Breast epithelium (tissue), 4 donors: ENCODE measurements around the gene HDAC7. TPM values are rescaled to one million over a fixed set of nuclear protein-coding genes. Genes with fewer than 3 reads are reported as not detected.

Experiments used
- DNase-seq, 2 donors: peaks; one replicate each; pipeline ENCODE4 v3.0.0-alpha.2; 2019; ENCODE audit warnings: low spot score in 2 of 2
- H3K27ac ChIP-seq, 2 donors: fragments of 200-600 bp; sonication (generic) in 1 of 2; one replicate each; pipeline ENCODE4 v1.5.1; 2016 to 2019; ENCODE audit warnings: mild to moderate bottlenecking in 1 of 2
- H3K27me3 ChIP-seq, 2 donors: fragments of 200-600 bp; sonication (generic) in 1 of 2; one replicate each; pipeline versions ENCODE4 v1.5.1 to v1.6.0; 2017 to 2019; ENCODE audit warnings: control low read depth in 1 of 2, mild to moderate bottlenecking in 1 of 2
- H3K36me3 ChIP-seq: fragments of 200-600 bp; one replicate; pipeline ENCODE4 v1.5.1; 2019
- H3K4me1 ChIP-seq, 2 donors: fragments of 200-600 bp; sonication (generic); one replicate each; pipeline ENCODE4 v1.5.1; 2016 to 2019; ENCODE audit warnings: control low read depth in 1 of 2
- H3K4me3 ChIP-seq, 3 donors: fragments of 200-600 bp; sonication (generic); 1 replicate in 2 of 3; 2 replicates in 1 of 3; pipeline ENCODE4 v1.5.1; 2016 to 2019; ENCODE audit warnings: mild to moderate bottlenecking in 3 of 3, moderate library complexity in 2 of 3
- H3K9me3 ChIP-seq, 2 donors: fragments of 200-600 bp; sonication (generic) in 1 of 2; one replicate each; pipeline ENCODE4 v1.5.1; 2016 to 2019; ENCODE audit warnings: control low read depth in 1 of 2
- CTCF ChIP-seq, 3 donors: fragments of 450-650 bp; IDR thresholded peaks; one replicate each; pipeline ENCODE4 v1.5.1; 2016 to 2017; ENCODE audit warnings: antibody characterized with exemption in 3 of 3, mild to moderate bottlenecking in 3 of 3, moderate library complexity in 3 of 3
- POLR2A ChIP-seq: fragments of 450-650 bp; IDR thresholded peaks from one replicate; pipeline ENCODE4 v1.6.1; 2016; ENCODE audit warnings: antibody characterized with exemption, mild to moderate bottlenecking, moderate library complexity
- POLR2AphosphoS5 ChIP-seq, 3 donors: sonication (generic); formaldehyde crosslinking; IDR thresholded peaks; one replicate each; pipeline ENCODE4 v1.6.1; 2017; ENCODE audit warnings: antibody characterized with exemption in 3 of 3
- intact Hi-C: fragments of 100-400 bp; cut with DNase I; formaldehyde crosslinking; loops from one replicate; pipeline ENCODE4 v1.15.1; 2023; ENCODE audit warnings: low total_unique reads
- total RNA-seq, 3 donors: library from RNA; depleted of rRNA; stranded (reverse); fragments of >200 nt; gene quantifications; one replicate each; pipeline ENCODE4 v1.1.0, GENCODE V29; 2016

Gene HDAC7
- total RNA-seq, 3 donors from 2014 or later: 37.6 to 77.0 (median 44.9) TPM

GRCh38 chr12:47835006-47835830 lies 15.5 kb upstream of the HDAC7 start:
- Histone ChIP-seq H3K4me1 (peaks cover 0 to 9% of the 10 kb centered on the region in 2 donors), H3K4me3 (no peak overlapping the region), H3K27ac (peak overlapping the region; percentile 28 to 29), H3K9me3 (no peaks in the 10 kb centered on the region), H3K36me3 (no peaks in the 10 kb centered on the region), H3K27me3 (no peaks in the 10 kb centered on the region)
- DNase-seq: no peak
- TF ChIP-seq POLR2AphosphoS5 (IDR thresholded peaks at IDR 0.05) (no peak), CTCF (IDR thresholded peaks at IDR 0.05) (no peak), POLR2A (no peak)
- intact Hi-C loops: no loop called here

- intact Hi-C loops: no loop called here
Observed at GRCh38 chr12:47834199-47834903, 14.6 kb upstream of the HDAC7 start.

GRCh38 chr12:47833591-47834012 lies 13.9 kb upstream of the HDAC7 start:
- Histone ChIP-seq H3K27me3 (no peaks in the 10 kb centered on the region), H3K4me3 (no peak overlapping the region), H3K4me1 (peaks cover 9 to 15% of the 10 kb centered on the region in 2 donors), H3K27ac (no peak overlapping the region), H3K36me3 (no peaks in the 10 kb centered on the region), H3K9me3 (no peaks in the 10 kb centered on the region)
- intact Hi-C loops: no loop called here
- no peak for DNase-seq
- TF ChIP-seq CTCF (IDR thresholded peaks at IDR 0.05) (no peak), POLR2AphosphoS5 (IDR thresholded peaks at IDR 0.05) (no peak), POLR2A (no peak)

More at GRCh38 chr12:47834199-47834903, 14.6 kb upstream of the HDAC7 start:
- H3K4me3 ChIP-seq: no peak overlapping the region
- no peak overlapping the region for H3K27ac ChIP-seq
- peaks cover 3 to 13% of the 10 kb centered on the region in 2 donors for H3K4me1 ChIP-seq
- H3K27me3 ChIP-seq: no peaks in the 10 kb centered on the region
- no peaks in the 10 kb centered on the region for H3K9me3 ChIP-seq
- DNase-seq: no peak
- TF ChIP-seq POLR2AphosphoS5 (IDR thresholded peaks at IDR 0.05) (no peak), POLR2A (no peak), CTCF (IDR thresholded peaks at IDR 0.05) (no peak)
- no peaks in the 10 kb centered on the region for H3K36me3 ChIP-seq

- Histone ChIP-seq H3K27me3 (no peaks in the 10 kb centered on the region), H3K4me3 (no peak overlapping the region), H3K36me3 (no peaks in the 10 kb centered on the region), H3K27ac (no peak overlapping the region), H3K9me3 (no peaks in the 10 kb centered on the region), H3K4me1 (peaks cover 16 to 22% of the 10 kb centered on the region in 2 donors)
- TF ChIP-seq POLR2AphosphoS5 (IDR thresholded peaks at IDR 0.05): no peak
- TF ChIP-seq CTCF (IDR thresholded peaks at IDR 0.05): no peak
- intact Hi-C loops: no loop called here
- DNase-seq: no peak
Observed at GRCh38 chr12:47832263-47832933, 12.7 kb upstream of the HDAC7 start.
